ENCODE data around the gene GPR22.

DNA sequence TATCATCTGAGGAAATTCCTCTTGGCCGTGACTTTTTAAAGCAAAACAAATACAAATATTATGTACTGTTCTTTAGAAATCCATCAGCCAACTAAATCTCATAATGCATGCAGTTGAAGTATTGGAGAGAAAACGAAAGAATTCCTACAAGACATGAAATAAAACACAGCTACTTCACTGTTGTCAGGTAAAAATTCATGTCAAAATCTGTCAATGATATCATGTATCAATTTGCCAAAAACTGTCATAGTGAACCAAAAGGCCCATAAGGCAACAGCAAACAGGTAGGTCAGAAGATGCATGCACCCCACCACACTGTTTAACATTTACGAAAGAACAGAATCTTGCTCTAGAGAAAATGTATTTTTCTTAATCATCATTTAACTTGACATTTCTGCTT, 2.3 kb downstream of the GPR22 start:
- TF ChIP-seq CSDC2 (CRISPR knock-in tag; IDR thresholded peaks at IDR 0.05) (no peak), ZNF565 (CRISPR knock-in tag; conservative IDR thresholded peaks at IDR 0.05; ENCODE audit: low read depth) (no peak), ZFP3 (CRISPR knock-in tag; IDR thresholded peaks at IDR 0.05) (no peak), ZFP30 (CRISPR knock-in tag; IDR thresholded peaks at IDR 0.05) (no peak), CSRNP3 (CRISPR knock-in tag; IDR thresholded peaks at IDR 0.05) (no peak)
